22Rv1 (cell line): Measurements from ENCODE around the gene RRM2.

Experiments used
- ZFX ChIP-seq: fragments of 450-650 bp; IDR thresholded peaks from 2 replicates; pipeline ENCODE4 v1.6.1; 2017; ENCODE audit warnings: antibody characterized with exemption, borderline replicate concordance
- TF ChIP-seq, protein P1 (sequence below): fragments of 450-650 bp; IDR thresholded peaks from 2 replicates; pipeline ENCODE4 v1.5.1; 2017; ENCODE audit warnings: mild to moderate bottlenecking

DNA sequence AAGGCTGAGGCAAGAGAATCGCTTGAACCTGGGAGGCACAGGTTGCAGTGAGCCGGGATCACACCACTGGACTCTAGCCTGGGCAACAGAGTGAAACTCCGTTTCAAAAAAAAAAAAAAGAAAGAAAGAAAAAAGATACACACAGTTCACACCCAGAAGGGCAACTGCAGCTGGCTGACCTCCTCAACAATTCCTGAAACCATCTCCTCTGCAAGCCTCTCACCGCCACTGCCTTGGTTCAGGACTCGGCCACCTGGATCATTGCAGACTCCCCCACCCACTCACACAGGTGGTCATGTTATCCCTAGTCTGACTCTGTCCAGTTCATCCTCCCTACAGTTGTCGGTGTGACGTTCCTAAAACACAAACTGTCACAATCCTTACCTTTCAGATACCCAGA, 44.5 kb upstream of the RRM2 start:
- TF ChIP-seq, protein P1, sequence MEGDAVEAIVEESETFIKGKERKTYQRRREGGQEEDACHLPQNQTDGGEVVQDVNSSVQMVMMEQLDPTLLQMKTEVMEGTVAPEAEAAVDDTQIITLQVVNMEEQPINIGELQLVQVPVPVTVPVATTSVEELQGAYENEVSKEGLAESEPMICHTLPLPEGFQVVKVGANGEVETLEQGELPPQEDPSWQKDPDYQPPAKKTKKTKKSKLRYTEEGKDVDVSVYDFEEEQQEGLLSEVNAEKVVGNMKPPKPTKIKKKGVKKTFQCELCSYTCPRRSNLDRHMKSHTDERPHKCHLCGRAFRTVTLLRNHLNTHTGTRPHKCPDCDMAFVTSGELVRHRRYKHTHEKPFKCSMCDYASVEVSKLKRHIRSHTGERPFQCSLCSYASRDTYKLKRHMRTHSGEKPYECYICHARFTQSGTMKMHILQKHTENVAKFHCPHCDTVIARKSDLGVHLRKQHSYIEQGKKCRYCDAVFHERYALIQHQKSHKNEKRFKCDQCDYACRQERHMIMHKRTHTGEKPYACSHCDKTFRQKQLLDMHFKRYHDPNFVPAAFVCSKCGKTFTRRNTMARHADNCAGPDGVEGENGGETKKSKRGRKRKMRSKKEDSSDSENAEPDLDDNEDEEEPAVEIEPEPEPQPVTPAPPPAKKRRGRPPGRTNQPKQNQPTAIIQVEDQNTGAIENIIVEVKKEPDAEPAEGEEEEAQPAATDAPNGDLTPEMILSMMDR: no peak
- no peak for TF ChIP-seq ZFX
